Esophagus squamous epithelium (tissue), 5 donors: ENCODE results near the gene VWA8. TPM values are rescaled to one million over a fixed set of nuclear protein-coding genes. Genes with fewer than 3 reads are reported as not detected.

Experiments
- DNase-seq: peaks from one replicate; lab custom pipeline; 2025; lab: John Stamatoyannopoulos, UW
- H3K27ac ChIP-seq, 4 donors: fragments of 200-600 bp; sonication (generic); one replicate each; pipeline ENCODE4 v1.5.1; 2016 to 2019; ENCODE audit warnings: mild to moderate bottlenecking in 1 of 4
- H3K27me3 ChIP-seq, 4 donors: fragments of 200-600 bp; sonication (generic); 1 replicate in 3 of 4; 2 replicates in 1 of 4; pipeline versions ENCODE4 v1.5.1 to v1.6.0; 2017 to 2021; ENCODE audit warnings: antibody characterized with exemption in 1 of 4
- H3K36me3 ChIP-seq, 3 donors: fragments of 200-600 bp; sonication (generic); one replicate each; pipeline ENCODE4 v1.5.1; 2016 to 2019
- H3K4me1 ChIP-seq, 3 donors: fragments of 200-600 bp; sonication (generic); one replicate each; pipeline ENCODE4 v1.5.1; 2017 to 2019
- H3K4me3 ChIP-seq, 4 donors: fragments of 200-600 bp; sonication (generic); 1 replicate in 3 of 4; 2 replicates in 1 of 4; pipeline ENCODE4 v1.5.1; 2016 to 2019; ENCODE audit warnings: mild to moderate bottlenecking in 2 of 4, moderate library complexity in 1 of 4
- H3K9me3 ChIP-seq, 3 donors: fragments of 200-600 bp; sonication (generic); one replicate each; pipeline ENCODE4 v1.5.1; 2016 to 2019
- POLR2A ChIP-seq, 4 donors: fragments of 450-650 bp; IDR thresholded peaks; one replicate each; pipeline ENCODE4 v1.6.1; 2017; ENCODE audit warnings: antibody characterized with exemption in 4 of 4, mild to moderate bottlenecking in 4 of 4, moderate library complexity in 3 of 4
- WGBS, 2 donors: methylation state at CpG; one replicate each; pipeline ENCODE4 v1.1.5; 2018; 5-methylcytosine and 5-hydroxymethylcytosine counted together
- intact Hi-C: fragments of 100-400 bp; cut with DNase I; formaldehyde crosslinking; loops from one replicate; pipeline ENCODE4 v1.15.0; 2022
- total RNA-seq, 4 donors: library from RNA; depleted of rRNA; stranded (reverse); fragments of >200 nt; gene quantifications; one replicate each; pipeline ENCODE4 v1.1.0, GENCODE V29; 2016
- TF ChIP-seq, protein P1 (sequence below), 6 experiments: fragments of 450-650 bp in 4 of 6; fragments of 200-600 bp in 2 of 6; sonication (generic) in 2 of 6; IDR thresholded peaks; one replicate each; pipeline ENCODE4 v1.5.1; 2016 to 2019; ENCODE audit warnings: antibody characterized with exemption in 6 of 6, mild to moderate bottlenecking in 4 of 6, moderate library complexity in 4 of 6
- donor health status: DM: yes; HTN: yes; CAD: no.

The VWA8 gene
- total RNA-seq, 4 donors from 2014 or later = 10.5 to 23.7 (median 17.3) TPM

DNA sequence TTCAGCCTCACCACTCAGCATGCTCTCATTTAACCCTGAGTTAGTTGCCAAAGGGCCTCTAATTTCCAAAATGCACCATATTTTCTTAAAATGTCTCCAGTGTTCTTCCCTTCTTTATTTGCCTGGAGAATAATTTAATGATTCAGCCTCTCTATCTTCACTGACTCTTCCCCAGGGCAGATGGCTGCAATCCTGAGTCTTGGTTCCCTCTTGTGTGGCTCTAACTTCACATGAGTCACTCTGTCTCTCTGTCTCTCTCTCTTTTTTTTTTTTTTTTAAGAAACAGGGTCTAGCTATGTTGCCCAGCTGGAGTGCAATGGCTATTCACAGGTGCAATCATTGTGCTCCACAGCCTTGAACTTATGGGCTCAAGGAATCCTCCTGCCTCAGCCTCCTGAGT, 251.4 kb downstream of the VWA8 start:
- peaks cover 0 to 23% (median 3%) of the 10 kb centered on the region in 3 donors for H3K4me1 ChIP-seq
- no peak for DNase-seq

GRCh38 chr13:41708713-41709112, 252.2 kb downstream of the VWA8 start:
- H3K9me3 ChIP-seq = no peaks in the 10 kb centered on the region
- no peak overlapping the region for H3K4me3 ChIP-seq
- 23 to 56% methylated on average over 4 of the region's 4 CpGs for WGBS, 2 donors
- no peak for TF ChIP-seq POLR2A (IDR thresholded peaks at IDR 0.05)
- TF ChIP-seq, protein P1, sequence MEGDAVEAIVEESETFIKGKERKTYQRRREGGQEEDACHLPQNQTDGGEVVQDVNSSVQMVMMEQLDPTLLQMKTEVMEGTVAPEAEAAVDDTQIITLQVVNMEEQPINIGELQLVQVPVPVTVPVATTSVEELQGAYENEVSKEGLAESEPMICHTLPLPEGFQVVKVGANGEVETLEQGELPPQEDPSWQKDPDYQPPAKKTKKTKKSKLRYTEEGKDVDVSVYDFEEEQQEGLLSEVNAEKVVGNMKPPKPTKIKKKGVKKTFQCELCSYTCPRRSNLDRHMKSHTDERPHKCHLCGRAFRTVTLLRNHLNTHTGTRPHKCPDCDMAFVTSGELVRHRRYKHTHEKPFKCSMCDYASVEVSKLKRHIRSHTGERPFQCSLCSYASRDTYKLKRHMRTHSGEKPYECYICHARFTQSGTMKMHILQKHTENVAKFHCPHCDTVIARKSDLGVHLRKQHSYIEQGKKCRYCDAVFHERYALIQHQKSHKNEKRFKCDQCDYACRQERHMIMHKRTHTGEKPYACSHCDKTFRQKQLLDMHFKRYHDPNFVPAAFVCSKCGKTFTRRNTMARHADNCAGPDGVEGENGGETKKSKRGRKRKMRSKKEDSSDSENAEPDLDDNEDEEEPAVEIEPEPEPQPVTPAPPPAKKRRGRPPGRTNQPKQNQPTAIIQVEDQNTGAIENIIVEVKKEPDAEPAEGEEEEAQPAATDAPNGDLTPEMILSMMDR (IDR thresholded peaks at IDR 0.05) = no peak
- no peaks in the 10 kb centered on the region for H3K27me3 ChIP-seq
- H3K4me1 ChIP-seq = peaks cover 0 to 23% (median 3%) of the 10 kb centered on the region in 3 donors
- no peak for DNase-seq
- no peak overlapping the region for H3K27ac ChIP-seq
- H3K36me3 ChIP-seq = no peaks in the 10 kb centered on the region
- intact Hi-C loops = no loop called here

More for the DNA sequence above, 251.4 kb downstream of the VWA8 start:
- intact Hi-C loops = no loop called here
- H3K36me3 ChIP-seq = no peaks in the 10 kb centered on the region
- TF ChIP-seq POLR2A (IDR thresholded peaks at IDR 0.05) = no peak
- TF ChIP-seq, protein P1 (IDR thresholded peaks at IDR 0.05) = no peak
- H3K27ac ChIP-seq = no peak overlapping the region
- no peaks in the 10 kb centered on the region for H3K27me3 ChIP-seq
- H3K9me3 ChIP-seq = no peaks in the 10 kb centered on the region
- no peak overlapping the region for H3K4me3 ChIP-seq

DNA sequence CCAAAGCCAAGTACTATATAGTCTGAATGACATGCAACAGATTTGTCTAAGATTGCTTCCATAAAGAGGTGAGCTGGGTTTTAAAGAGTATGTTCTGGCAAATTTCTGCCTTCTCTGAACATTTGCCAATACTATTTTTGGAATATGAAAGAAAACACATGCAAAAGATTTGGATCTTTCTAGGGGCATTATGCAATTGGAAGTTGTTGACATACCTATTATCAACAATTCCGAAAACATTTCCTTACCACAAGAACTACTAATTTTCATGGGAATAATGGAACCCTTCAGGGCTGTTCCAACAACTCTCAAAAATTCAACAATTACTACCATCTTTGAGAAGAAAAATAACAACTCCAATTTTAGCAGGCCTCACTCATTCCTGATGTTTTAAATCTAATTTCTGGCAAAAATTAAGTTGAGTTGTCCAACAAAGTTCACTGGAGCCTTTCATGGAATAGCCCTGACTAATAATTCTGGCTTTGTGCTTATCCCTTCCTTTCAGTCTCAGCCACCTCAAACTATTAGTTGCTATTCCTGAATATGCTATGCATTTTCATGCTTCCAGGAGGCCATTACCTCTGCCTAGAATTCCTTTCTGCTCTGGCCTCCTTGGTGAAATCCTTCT, 253.6 kb downstream of the VWA8 start:
- WGBS, 2 donors = 62% methylated on average over 1 of the region's 1 CpG
- intact Hi-C loops = no loop called here
- TF ChIP-seq, protein P1 (IDR thresholded peaks at IDR 0.05) = no peak
- TF ChIP-seq POLR2A (IDR thresholded peaks at IDR 0.05) = no peak
- DNase-seq = no peak
- no peak overlapping the region for H3K4me3 ChIP-seq
- H3K27ac ChIP-seq = peak overlapping the region in 1 of 4 donors; percentile 18
- H3K9me3 ChIP-seq = no peaks in the 10 kb centered on the region
- H3K36me3 ChIP-seq = no peaks in the 10 kb centered on the region
- H3K4me1 ChIP-seq = peaks cover 0 to 23% (median 3%) of the 10 kb centered on the region in 3 donors
- H3K27me3 ChIP-seq = no peaks in the 10 kb centered on the region

GRCh38 chr13:41706152-41706551, 254.8 kb downstream of the VWA8 start:
- intact Hi-C loops = no loop called here
- Histone ChIP-seq H3K9me3 (no peaks in the 10 kb centered on the region), H3K36me3 (no peaks in the 10 kb centered on the region), H3K27ac (peak overlapping the region in 3 of 4 donors; percentile 15 to 35 (median 27)), H3K27me3 (no peaks in the 10 kb centered on the region), H3K4me1 (peaks cover 0 to 27% (median 3%) of the 10 kb centered on the region in 3 donors), H3K4me3 (no peak overlapping the region)
- WGBS, 2 donors = 80 to 89% methylated on average over 1 of the region's 1 CpG
- DNase-seq = no peak
- TF ChIP-seq, protein P1 (IDR thresholded peaks at IDR 0.05) = no peak
- no peak for TF ChIP-seq POLR2A (IDR thresholded peaks at IDR 0.05)

DNA sequence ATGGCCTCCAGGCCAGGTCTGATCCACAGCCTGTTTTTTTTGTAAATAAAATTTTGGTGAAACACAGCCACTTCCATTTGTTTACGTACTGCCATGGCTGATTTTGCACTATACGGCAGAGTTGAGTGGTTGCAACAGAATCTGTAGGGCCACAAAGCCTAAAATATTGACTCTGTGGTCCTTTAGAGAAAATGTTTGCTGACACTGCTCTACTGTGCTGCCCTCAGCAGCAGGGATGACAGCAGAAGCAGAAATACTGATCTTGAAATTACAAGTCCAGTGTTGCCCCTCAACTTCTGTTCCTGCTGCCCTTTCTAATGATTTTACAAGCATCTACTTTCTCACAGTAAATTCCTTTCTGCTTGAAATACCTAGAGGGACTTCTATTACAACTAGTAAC, 258.4 kb downstream of the VWA8 start:
- Histone ChIP-seq H3K4me1 (peaks cover 0 to 17% (median 3%) of the 10 kb centered on the region in 3 donors), H3K9me3 (no peaks in the 10 kb centered on the region), H3K27me3 (no peaks in the 10 kb centered on the region), H3K27ac (no peak overlapping the region), H3K4me3 (no peak overlapping the region), H3K36me3 (peaks cover 0 to 15% (median 0%) of the 10 kb centered on the region in 3 donors)
- TF ChIP-seq, protein P1 (IDR thresholded peaks at IDR 0.05) = no peak
- TF ChIP-seq POLR2A (IDR thresholded peaks at IDR 0.05) = no peak
- 83 to 100% methylated on average over 2 of the region's 2 CpGs for WGBS, 2 donors
- intact Hi-C loops = no loop called here
- DNase-seq = no peak
